ENCODE measurements around the gene CAMSAP2. TPM values are rescaled to one million over a fixed set of nuclear protein-coding genes. Genes with fewer than 3 reads are reported as not detected.
A peak's percentile ranks its signal among the peaks of the same experiment; 100 is the strongest.

Gene CAMSAP2
- total RNA-seq, 1 experiment from 2014 or later, result 30.3 TPM

- intact Hi-C loops (cut with micrococcal nuclease; ENCODE audit: unreplicated experiment), result no loop called here
- no peaks in the 10 kb centered on the region for H3K27me3 Mint-ChIP-seq (ENCODE audit: unreplicated experiment)
- no peak for DNase-seq
- peak overlapping the region; percentile 21 for H3K4me3 Mint-ChIP-seq (ENCODE audit: low read depth, unreplicated experiment)
- BruUV-seq (replicated peaks), result no TSS peak
- peak overlapping the region; percentile 72 for H3K27ac Mint-ChIP-seq (ENCODE audit: unreplicated experiment)
- peaks cover 52% of the 10 kb centered on the region for H3K4me1 Mint-ChIP-seq (ENCODE audit: low read depth, unreplicated experiment)
- peaks cover 100% of the 10 kb centered on the region for H3K36me3 Mint-ChIP-seq (ENCODE audit: insufficient read depth, unreplicated experiment)
- no peak for TF ChIP-seq CTCF (IDR thresholded peaks at IDR 0.05; ENCODE audit: unreplicated experiment)
- H3K9me3 Mint-ChIP-seq (ENCODE audit: low read depth, unreplicated experiment), result no peaks in the 10 kb centered on the region
- CTCF ChIA-PET, result interaction anchor here (0.7 kb wide), 1 partner anchor 186 kb away, joined by 3 read pairs; no protein-coding TSS in a partner anchor
These were observed 161.5 kb downstream of the CAMSAP2 start for GRCh38 chr1:200899954-200900867.

GRCh38 chr1:200900877-200901276 is 162.2 kb downstream of the CAMSAP2 start:
- Mint-ChIP-seq H3K4me3 (ENCODE audit: low read depth, unreplicated experiment) (peak overlapping the region; percentile 21), H3K36me3 (ENCODE audit: insufficient read depth, unreplicated experiment) (peaks cover 100% of the 10 kb centered on the region), H3K9me3 (ENCODE audit: low read depth, unreplicated experiment) (no peaks in the 10 kb centered on the region), H3K27ac (ENCODE audit: unreplicated experiment) (peak overlapping the region; percentile 19), H3K27me3 (ENCODE audit: unreplicated experiment) (no peaks in the 10 kb centered on the region), H3K4me1 (ENCODE audit: low read depth, unreplicated experiment) (peaks cover 52% of the 10 kb centered on the region)
- intact Hi-C loops (cut with micrococcal nuclease; ENCODE audit: unreplicated experiment), result no loop called here
- BruUV-seq (replicated peaks), result no TSS peak
- no peak for TF ChIP-seq CTCF (IDR thresholded peaks at IDR 0.05; ENCODE audit: unreplicated experiment)
- no peak for DNase-seq
- CTCF ChIA-PET, result no interaction called here

GRCh38 chr1:200901350-200901749 is 162.7 kb downstream of the CAMSAP2 start:
- H3K4me1 Mint-ChIP-seq (ENCODE audit: low read depth, unreplicated experiment), result peaks cover 52% of the 10 kb centered on the region
- no TSS peak for BruUV-seq (replicated peaks)
- peak overlapping the region; percentile 19 for H3K27ac Mint-ChIP-seq (ENCODE audit: unreplicated experiment)
- CTCF ChIA-PET, result interaction anchor here (0.5 kb wide), 1 partner anchor 16 kb away, joined by 3 read pairs; no protein-coding TSS in a partner anchor
- DNase-seq, result no peak
- no peak for TF ChIP-seq CTCF (IDR thresholded peaks at IDR 0.05; ENCODE audit: unreplicated experiment)
- peak overlapping the region; percentile 2 for H3K4me3 Mint-ChIP-seq (ENCODE audit: low read depth, unreplicated experiment)
- H3K36me3 Mint-ChIP-seq (ENCODE audit: insufficient read depth, unreplicated experiment), result peaks cover 96% of the 10 kb centered on the region
- H3K9me3 Mint-ChIP-seq (ENCODE audit: low read depth, unreplicated experiment), result no peaks in the 10 kb centered on the region
- H3K27me3 Mint-ChIP-seq (ENCODE audit: unreplicated experiment), result no peaks in the 10 kb centered on the region
- intact Hi-C loops (cut with micrococcal nuclease; ENCODE audit: unreplicated experiment), result no loop called here

- TF ChIP-seq CTCF (IDR thresholded peaks at IDR 0.05; ENCODE audit: unreplicated experiment), result no peak
- no TSS peak for BruUV-seq (replicated peaks)
- CTCF ChIA-PET, result interaction anchor here (0.5 kb wide), 1 partner anchor 15 kb away, joined by 3 read pairs; no protein-coding TSS in a partner anchor
- DNase-seq, result no peak
- Mint-ChIP-seq H3K9me3 (ENCODE audit: low read depth, unreplicated experiment) (no peaks in the 10 kb centered on the region), H3K27ac (ENCODE audit: unreplicated experiment) (peak overlapping the region; percentile 19), H3K4me1 (ENCODE audit: low read depth, unreplicated experiment) (peaks cover 52% of the 10 kb centered on the region), H3K4me3 (ENCODE audit: low read depth, unreplicated experiment) (peak overlapping the region; percentile 2), H3K36me3 (ENCODE audit: insufficient read depth, unreplicated experiment) (peaks cover 96% of the 10 kb centered on the region), H3K27me3 (ENCODE audit: unreplicated experiment) (no peaks in the 10 kb centered on the region)
- intact Hi-C loops (cut with micrococcal nuclease; ENCODE audit: unreplicated experiment), result no loop called here
These were observed 163.2 kb downstream of the CAMSAP2 start for GRCh38 chr1:200901796-200902444.

Data from Calu3 (cell line).